ENCODE results near the gene ZXDB.
A peak's percentile ranks its signal among the peaks of the same experiment; 100 is the strongest.
"Not testable (repeated sequence)": the region's sequence is repeated elsewhere in the genome, so short reads cannot be mapped to it uniquely, and the experiment has no call there.

The ZXDB gene

DNA sequence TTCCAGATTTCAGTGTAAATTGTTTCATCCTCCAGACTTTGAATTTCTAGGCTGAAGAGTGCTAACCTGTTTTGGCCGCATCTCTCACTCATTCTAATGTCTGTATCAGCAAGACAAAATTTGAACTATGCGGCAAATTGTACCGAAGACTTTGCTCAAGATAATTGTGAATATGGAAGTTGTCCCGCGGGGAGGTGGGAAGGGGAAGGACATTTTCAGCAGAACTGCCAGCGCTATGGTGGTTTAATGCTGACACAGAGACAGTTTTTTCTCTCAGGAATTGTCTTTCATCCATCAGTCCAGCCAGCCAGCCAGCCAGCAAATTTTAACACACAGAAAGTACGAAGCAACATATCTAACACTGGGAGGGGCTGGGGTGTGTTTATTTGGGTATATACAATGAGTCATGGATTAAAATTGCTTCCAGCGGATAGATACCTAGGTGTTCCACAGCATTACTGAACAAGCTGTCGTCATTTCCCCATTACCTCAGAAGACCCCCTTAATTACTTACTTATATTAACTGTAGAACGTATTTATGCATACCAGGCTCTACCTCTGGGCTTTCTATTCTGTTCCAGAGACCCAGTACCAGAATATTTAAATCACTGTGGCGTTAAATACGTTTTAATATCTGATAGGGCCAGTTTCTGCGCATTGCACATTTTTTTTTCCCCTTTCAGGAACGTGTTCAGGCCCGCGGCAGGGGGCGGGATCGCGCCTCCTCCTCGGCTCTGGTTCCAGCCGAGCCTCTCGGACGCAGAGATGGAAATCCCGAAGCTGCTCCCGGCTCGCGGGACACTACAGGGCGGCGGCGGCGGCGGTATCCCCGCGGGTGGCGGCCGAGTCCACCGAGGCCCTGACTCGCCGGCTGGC lies at the start of gene ZXDB:
Gene ZXDB (plus strand): TSS at position 728 of the 876 bp plus-strand sequence. CDS start 38 bp downstream, at position 766.
- not testable (repeated sequence) for DNase-seq (ENCODE audit: low read depth)

DNA sequence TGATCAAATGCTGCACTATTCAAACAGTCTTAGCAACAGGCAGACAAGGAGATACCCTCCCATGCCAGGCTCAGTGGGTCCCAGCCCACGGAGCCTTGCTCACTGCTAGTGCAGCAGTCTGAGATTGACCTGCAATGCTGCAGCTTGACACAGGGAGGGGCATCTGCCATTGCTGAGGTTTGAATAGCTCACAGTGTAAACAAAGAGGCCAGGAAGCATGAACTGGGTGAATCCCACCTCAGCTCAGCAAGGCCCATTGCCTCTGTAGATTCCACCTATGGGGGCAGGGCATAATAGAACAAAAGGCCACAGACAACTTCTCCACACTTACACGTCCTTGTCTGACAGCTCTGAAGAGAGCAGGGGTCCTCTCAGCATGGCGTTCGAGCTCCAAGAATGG lies 26.6 kb upstream of the ZXDB start:
- no peak for DNase-seq (ENCODE audit: low read depth)

DNA sequence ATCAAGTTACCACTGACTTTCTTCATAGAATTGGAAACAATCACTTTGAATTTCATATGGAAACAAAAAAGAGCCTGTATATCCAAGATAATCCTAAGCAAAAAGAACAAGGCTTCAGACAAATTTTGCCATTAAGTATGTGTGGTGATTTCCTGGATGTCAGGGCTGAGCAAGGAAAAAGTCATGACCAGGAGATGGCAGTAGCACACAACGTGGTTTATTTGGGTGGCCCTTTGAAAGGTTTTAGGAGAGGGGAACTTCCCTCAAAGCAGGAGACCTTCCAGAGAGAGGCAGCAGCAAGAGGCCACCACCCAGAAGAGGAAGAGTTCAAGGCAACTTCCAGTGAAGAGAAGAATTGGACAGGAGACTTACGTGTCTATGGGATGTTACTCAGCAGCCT lies 18.1 kb upstream of the ZXDB start:
- no peak for DNase-seq (ENCODE audit: low read depth)

DNA sequence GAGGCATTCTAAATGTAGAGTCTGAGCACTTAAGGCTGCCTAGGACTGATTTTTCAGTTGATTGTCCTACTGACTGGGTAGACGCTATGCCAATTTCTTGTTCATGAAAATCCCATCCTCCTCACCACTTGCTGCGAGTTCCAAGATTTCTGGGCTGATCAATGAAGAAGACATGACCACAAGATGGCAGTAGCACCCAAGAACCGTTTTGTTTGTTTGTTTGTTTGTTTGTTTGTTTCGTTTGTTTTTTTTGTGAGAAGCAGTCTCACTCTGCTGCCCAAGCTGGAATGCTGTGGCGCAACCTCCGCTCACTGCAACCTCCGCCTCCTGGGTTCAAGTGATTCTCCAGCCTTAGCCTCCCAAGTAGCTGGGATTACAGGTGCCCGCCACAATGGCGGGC lies 8.9 kb upstream of the ZXDB start:
- not testable (repeated sequence) for DNase-seq (ENCODE audit: low read depth)

DNA sequence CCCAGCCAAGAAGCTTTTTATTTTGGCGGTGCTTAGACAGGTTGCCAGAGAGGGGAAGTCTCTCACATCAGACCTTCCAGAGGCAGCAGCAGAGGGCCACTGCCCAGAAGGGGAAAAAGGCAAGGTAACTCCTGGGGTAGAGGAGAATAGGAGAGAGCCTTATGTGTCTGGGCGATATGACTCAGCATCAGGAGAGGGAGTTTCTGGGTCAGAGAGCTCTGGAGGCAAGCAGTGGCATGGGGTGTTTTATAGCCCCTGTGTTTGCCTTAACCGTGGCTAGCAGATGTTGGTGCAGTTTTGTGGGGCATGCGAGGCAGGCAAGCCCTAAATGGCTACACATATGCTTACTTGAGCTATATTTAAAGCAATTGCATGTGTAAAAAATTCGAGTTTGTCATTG lies 8.3 kb upstream of the ZXDB start:
- no peak for DNase-seq (ENCODE audit: low read depth)

DNA sequence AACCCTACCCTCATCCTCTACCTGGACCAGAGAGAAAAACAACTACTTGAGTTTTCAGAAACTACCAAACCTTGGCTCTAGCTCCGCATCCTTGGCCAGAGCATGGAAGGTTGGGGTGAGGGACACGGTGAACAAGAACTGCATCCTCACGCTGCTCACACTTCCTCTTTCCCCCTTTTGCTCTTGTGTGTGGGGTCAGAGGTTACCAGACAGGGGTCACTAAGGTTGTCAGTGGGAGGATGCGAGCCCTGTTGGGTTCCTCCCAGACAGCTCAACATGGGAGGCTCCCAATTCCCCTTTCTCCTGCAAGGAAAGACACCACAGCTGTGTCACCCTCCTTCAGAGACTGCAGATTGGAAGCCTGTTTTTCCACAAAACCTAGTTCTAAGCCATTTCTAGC lies 5.5 kb upstream of the ZXDB start:
- DNase-seq (ENCODE audit: low read depth): no peak

DNA sequence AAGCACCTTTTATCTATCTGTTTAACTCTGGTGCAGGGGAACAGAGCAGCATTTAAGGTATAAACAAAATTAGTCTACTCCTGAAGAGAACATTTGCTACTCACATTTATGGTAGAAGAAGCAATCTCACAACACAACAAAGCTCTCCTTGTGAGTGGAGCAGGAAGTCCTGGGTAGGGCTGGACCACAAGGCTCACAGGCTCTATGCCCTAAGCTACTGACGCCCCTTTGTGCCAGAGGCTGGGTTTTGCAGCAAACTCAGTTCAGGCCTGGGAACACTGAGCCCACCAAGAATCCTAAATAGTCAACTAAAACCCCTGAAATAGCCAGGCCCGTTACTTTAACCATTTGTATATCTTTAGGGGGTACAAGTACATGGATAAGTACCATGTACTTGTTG lies 4.7 kb upstream of the ZXDB start:
- no peak for DNase-seq (ENCODE audit: low read depth)

DNA sequence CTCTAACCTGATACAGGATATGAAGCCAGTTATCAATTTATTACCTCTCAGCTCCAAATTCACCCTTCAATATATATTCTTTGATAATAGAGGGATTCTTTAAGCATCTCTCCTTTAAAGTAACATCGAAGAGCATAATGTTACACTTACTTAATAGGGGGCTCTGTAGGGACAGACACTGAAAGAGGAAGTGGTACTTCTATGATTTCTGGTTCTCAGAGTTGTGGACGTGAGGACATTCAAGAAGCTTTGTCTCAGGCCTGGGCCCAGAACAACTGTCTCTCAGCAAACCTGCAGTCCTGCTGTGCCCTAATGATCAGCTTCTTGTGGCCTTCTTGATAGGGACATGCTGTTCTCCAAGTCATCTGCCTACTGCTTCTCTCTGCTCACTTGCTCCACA lies 4.2 kb upstream of the ZXDB start:
- no peak for DNase-seq (ENCODE audit: low read depth)

DNA sequence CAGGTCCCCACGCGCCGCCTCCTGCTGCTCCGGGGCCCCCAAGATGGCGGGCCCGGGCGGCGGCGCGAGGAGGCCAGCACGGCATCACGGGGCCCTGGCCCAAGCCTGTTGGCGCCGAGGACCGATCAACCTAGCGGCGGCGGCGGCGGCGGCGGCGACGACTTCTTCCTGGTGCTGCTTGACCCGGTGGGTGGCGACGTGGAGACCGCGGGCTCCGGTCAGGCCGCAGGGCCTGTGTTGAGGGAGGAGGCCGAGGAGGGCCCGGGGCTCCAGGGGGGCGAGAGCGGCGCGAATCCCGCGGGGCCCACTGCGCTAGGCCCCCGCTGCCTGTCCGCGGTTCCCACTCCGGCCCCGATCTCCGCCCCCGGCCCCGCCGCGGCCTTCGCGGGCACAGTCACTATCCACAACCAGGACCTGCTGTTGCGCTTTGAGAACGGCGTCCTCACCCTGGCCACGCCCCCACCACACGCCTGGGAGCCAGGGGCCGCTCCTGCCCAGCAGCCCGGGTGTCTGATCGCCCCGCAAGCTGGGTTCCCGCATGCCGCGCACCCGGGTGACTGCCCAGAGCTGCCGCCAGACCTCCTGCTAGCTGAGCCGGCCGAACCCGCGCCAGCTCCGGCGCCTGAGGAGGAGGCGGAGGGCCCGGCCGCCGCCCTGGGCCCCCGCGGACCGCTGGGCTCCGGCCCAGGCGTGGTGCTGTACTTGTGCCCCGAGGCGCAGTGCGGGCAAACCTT lies 516 bp downstream of the ZXDB start:
- DNase-seq (ENCODE audit: low read depth): not testable (repeated sequence)

DNA sequence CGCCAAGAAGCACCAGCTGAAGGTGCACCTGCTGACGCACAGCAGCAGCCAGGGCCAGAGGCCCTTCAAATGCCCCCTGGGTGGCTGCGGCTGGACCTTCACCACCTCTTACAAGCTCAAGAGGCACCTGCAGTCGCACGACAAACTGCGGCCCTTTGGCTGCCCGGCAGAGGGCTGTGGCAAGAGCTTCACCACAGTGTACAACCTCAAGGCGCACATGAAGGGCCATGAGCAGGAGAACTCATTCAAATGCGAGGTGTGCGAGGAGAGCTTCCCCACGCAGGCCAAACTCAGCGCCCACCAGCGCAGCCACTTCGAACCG lies 1.0 kb downstream of the ZXDB start:
- not testable (repeated sequence) for DNase-seq (ENCODE audit: low read depth)

DNA sequence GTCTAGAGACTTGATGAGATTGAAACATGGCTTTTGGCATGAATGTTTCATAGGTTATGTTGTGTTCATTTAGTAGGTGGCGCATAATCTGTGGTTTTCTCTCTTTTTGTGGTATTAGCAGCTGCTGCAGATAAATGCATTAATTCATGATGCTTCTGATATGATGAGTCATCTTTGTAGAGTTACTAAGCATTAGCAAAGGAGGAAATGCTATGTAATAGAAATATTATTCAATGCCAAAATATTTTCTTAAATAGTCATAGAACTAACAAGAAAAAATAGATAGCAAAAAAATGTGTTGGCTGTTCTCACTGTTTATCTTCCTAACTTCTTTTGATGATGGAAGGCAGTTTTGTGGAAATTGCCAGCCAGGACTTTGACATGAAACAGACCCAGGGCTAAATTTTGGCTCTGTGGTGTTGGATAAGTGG lies 3.6 kb downstream of the ZXDB start:
- peak; percentile 41 for DNase-seq (ENCODE audit: low read depth)

DNA sequence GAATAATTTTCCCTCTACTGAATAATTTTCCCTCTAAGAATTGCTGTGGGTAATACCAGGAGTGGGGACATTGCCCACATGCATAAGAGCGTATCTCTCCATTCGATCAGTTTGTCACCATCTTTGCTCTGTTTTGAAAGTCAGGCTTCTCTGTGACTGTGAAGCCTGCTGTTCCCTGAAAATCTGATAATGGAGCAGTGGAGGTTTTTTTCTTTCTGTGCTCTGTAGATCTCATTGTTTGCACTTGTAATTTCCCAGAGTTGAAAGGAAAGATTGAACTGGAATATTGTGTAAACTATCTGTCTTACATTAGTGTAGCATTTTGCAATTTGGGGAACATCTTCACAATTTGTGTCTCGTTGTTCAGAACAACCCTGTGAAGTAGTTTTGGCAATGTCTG lies 4.3 kb downstream of the ZXDB start:
- DNase-seq (ENCODE audit: low read depth): no peak

DNA sequence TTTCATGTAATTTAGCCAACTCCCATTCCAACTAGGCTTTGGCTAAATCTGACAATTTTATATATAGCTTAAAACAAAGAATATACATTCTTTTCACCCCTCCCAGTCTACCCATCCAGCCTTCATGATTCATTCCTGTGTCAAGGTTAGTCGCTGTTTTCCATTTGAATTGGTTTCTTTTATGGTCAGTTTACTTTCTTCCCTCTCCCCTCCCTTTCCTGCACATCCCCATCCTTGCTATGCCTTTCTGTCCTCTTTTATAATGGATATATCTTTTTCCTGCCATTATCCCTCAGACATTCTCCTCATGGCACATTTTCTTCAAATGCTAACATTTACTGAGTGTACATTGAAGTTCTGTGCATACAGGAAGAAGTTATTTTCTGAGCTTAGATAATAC lies 4.7 kb downstream of the ZXDB start:
- no peak for DNase-seq (ENCODE audit: low read depth)

DNA sequence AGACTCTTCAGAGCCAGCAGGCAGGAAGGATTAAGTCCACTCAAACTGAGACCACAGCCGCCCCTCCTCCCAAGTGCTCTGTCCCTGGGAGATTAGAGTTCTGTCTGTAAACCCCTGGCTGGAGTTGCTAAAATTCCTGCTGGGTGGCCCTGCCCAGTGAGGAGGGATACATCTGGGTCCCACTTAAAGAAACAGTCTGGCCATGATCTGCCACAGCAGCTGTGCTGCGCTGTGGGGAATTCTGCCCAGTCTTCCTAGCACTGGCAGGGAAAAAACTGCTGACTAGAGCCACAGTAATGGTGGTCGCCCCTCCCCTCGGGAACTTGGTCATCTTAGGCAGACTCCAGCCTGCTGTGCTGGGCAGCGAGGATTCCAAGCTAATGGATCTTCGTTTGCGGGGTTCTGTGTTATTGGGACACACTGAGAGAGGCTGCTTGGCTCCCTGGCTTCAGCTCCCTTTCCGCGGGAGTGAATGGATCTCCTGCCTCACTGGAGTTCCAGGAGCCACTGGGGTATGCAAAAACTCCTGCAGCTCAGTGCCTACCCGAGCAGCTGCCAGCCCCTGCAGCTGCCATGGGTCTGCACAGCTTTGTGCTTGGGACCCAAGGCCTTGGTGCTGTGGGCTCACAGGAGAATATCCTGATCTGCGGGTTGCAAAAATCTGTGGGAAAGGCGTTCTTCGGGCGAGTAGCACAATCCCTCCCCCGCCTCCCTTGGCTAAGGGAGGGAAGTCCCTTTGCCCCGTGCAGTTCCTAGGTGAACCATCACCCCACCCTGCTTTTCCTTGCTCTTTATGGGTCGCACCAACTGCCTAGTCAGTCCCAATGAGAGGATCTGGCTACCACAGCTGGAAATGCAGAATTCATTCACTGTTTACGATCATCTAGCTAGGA lies 15.7 kb downstream of the ZXDB start:
- no peak for DNase-seq (ENCODE audit: low read depth)

DNA sequence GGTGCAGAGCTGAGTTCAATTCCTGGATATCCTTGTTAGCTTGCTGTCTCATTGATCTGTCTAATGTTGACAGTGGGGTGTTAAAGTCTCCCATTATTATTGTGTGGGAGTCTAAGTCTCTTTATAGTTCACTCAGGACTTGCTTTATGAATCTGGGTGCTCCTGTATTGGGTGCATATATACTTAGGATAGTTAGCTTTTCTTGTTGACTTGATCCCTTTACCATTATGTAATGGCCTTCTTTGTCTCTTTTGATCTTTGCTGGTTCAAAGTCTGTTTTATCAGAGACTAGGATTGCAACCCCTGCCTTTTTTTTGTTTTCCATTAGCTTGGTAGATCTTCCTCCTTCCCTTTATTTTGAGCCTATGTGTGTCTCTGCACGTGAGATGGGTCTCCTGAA lies 21.5 kb downstream of the ZXDB start:
- DNase-seq (ENCODE audit: low read depth): not testable (repeated sequence)

DNA sequence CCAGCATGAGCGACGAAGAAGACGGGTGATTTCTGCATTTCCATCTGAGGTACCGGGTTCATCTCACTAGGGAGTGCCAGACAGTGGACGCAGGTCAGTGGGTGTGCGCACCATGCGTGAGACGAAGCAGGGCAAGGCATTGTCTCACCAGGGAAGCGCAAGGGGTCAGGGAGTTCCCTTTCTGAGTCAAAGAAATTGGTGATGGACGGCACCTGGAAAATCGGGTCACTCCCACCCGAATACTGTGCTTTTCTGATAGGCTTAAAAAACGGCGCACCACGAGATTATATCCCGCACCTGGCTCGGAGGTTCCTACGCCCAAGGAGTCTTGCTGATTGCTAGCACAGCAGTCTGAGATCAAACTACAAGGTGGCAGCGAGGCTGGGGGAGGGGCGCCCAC lies 37.6 kb downstream of the ZXDB start:
- not testable (repeated sequence) for DNase-seq (ENCODE audit: low read depth)

DNA sequence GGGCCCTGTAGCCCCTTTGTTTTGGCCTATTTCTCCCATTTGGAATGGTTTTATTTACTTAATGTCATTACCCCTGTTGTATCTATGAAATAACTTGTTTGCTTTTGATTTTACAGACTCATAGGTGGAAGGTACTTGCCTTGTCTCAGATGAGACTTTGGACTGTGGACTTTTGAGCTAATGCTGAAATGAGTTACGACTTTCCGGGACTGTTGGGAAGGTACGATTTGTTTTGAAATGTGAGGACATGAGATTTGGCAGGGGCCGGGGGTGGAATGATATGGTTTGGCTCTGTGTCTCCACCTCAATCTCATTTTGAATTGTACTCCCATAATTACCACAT lies 48.8 kb downstream of the ZXDB start:
- DNase-seq (ENCODE audit: low read depth): no peak

DNA sequence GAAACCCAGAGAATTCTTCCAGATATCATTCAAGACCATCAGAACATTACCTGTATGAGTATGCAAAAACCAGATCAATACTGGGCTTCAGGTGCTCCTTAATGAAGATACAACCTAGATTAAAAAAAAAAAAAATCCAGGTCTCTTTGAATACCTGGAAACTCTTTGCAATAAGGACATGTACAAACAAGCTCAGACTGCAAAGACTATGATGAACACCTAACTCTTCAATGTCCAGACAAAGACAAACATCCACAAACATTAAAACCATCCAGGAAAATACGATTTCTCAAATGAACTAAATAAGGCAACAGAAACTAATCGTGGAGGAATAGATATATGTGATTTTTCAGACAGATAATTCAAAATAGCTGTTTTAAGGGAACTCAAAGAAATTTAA lies 49.5 kb downstream of the ZXDB start:
- no peak for DNase-seq (ENCODE audit: low read depth)

DNA sequence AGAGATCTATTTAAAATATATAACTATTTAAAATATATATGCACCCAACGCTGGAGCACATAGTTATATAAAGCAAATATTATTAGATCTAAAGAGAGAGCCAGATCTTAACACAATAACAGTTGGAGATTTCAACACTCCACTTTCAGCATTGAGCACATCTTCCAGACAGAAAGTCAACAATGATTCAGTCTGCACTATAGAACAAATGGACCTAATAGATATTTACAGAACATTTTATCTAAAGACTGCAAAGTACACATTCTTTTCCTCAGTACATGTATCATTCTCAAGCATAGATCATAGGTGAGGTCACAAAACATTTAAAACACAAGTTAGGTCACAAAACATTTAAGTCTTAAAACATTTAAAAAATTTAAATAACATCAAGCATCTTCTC lies 51.9 kb downstream of the ZXDB start:
- no peak for DNase-seq (ENCODE audit: low read depth)

DNA sequence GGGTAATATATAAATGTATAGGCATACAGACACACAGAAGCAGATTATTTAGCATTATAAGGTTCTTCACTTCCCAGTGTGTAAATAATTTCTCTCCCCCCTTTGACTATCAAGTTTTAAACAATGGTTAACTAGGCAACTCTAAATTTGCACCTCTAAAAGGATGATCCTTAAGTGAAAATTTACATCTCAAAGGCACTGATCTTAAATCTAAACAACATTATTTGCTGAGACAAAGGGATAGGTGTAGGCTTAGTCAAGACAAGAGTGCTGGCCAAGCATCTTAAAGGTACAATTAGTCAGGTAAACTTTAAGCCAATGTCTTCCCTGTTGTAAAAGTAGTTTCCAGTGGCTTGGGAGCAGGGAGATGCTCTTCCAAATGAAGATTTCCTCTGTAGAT lies 55.2 kb downstream of the ZXDB start:
- no peak for DNase-seq (ENCODE audit: low read depth)

All from GM04503 (cell line).